NCI-H82 (cell line): ENCODE results near the gene BEST1.
"Not testable (repeated sequence)": the region's sequence is repeated elsewhere in the genome, so short reads cannot be mapped to it uniquely, and the experiment has no call there.

ENCODE experiments used
- DNase-seq: peaks from one replicate; lab custom pipeline; 2025; lab: John Stamatoyannopoulos, UW

BEST1 gene

DNA sequence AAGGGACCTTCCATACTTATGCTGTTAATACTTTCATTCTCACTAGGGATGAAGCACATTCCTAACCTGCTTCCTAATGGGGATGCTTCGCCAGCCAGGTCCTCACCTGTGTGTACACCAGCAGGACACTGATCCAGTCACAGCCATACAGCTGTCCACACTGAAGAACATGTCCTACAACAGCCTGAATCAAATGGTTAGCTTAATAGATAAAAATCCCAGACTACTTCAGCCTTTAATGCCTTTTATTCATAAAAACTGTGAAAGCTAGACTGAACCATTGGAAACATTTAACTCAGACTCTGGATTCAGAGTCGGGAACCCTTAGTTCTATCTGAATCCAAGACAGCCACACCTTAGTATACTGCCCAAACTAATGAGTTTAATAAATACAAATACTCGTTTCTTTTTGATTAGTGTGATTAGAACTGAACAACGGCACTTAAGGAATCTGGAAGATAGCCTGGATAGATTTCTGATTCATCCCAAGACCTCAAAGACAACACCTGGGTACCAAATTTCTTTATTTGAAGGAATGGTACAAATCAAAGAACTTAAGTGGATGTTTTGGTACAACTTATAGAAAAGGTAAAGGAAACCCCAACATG lies 14.0 kb downstream of the BEST1 start:
- DNase-seq: no peak

DNA sequence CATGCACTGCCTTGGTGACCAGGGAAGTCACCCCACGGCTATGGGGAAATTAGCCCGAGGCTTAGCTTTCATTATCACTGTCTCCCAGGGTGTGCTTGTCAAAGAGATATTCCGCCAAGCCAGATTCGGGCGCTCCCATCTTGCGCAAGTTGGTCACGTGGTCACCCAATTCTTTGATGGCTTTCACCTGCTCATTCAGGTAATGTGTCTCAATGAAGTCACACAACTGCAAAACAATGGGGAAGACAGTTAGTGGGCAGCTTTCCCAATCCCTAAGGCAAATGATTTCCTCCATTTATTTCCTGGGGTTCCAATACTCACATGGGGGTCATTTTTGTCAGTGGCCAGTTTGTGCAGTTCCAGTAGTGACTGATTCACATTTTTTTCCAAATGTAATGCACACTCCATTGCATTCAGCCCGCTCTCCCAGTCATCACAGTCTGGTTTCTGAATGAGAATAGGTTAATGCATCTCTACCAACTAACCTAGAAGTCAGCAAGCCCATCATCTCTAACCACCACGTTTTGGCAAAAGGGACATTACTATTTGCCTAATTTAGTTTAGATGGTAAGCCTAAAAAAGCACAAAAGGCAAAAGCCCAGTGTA lies 14.6 kb downstream of the BEST1 start:
- DNase-seq: not testable (repeated sequence)

DNA sequence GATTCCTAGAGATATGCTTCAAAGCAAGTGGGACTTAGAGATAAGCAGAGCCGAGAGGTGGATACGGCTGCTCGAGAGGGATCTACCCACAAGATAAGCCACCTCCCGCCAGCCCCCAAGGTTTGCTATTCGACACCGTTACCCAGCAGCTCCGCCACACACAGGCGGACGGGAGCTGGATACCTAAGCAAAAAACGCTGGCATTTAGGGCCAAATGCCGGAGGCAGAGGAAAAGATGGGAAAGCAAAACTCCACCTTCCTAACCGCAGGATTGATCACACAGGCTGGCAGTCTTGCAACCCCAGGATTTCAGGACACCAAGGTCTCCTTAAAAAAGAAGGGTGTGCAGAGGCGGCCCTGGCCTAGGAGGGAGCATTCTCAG lies 16.6 kb downstream of the BEST1 start:
- DNase-seq: peak; percentile 26

DNA sequence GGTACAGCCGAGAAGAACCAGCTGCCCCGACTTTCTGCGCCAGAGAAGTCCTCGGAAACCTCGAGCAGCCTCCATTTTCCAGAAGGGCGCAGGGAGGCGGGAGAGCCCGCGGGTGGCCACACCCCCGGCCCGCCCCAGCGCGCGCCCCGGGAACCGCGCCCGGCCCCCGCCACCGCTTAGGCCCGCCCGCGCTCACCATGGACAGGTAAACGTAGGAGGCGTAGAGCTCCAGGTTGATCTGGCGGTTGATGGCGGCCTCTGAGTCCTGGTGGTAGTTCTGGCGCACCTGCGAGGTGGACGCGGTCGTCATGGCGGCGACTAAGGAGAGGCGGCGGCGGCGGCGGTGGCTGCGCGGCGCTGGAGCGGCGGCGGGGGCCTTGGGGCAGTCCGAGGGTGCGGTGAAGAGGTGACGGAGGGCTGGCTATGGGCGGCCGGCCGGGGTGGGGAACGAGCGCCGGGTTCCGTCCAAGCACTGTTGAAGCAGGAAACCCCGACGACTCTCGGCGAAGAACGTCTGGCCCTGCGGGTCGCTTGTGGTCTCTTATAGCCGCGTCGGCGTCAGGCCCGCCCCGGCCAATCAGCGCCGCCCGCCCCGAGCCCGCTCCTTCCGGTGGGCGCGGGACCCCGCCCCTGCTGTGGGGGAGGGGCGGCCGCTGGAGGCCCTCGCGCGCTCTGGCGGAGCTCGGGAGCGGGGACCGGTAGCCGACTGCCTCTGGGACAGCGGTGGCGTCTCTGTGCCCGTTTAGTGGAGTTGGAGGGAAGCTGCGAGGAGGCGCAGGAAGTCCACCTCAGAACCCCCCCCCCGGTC lies 17.2 kb downstream of the BEST1 start, which contains the start of gene FTH1:
FTH1 (minus strand) TSS at position 519 of the 808 bp plus-strand sequence; CDS start at position 310, 209 bp downstream.
- peak; percentile 89 for DNase-seq

DNA sequence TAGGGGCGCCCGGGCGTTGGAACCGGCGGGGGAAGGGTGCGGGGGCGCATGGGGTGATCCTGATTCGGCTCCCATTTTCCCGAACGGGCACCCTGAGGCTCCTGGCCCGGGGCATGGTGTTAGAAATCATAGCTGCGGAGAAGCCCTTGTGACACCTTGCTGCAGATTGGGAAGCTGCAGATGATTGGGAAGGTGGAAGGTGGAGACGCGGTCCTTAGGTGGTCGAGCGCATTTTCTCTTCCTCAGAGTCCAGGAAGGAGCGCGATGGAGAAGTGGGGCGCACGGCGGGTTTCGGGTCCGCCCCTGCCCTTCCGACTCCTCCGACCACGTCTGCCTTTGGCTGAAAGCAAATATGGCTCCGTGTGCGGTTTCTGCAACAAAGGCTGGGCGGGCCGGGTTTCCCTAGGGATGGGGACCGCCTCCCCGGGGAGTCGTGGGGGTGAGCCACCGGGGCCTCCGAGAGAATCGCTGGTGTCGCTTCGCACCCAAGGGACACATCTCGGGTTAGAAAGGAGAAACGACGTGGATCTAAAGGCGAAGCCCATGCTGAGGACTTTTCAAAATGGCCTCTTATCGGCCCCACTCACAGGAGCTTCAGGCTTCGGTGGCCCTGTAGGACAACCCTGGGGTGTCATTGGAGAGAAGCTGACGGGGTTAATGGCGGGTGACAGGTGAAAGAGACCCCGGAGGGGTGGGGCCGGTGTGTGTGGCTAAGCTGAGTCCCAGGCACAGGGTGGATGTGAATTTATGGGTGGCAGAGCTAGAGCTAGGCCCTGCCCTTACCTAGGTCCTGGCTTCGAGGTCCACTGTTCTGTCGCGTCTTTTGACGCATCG lies 18.0 kb downstream of the BEST1 start:
- peak; percentile 51 for DNase-seq

DNA sequence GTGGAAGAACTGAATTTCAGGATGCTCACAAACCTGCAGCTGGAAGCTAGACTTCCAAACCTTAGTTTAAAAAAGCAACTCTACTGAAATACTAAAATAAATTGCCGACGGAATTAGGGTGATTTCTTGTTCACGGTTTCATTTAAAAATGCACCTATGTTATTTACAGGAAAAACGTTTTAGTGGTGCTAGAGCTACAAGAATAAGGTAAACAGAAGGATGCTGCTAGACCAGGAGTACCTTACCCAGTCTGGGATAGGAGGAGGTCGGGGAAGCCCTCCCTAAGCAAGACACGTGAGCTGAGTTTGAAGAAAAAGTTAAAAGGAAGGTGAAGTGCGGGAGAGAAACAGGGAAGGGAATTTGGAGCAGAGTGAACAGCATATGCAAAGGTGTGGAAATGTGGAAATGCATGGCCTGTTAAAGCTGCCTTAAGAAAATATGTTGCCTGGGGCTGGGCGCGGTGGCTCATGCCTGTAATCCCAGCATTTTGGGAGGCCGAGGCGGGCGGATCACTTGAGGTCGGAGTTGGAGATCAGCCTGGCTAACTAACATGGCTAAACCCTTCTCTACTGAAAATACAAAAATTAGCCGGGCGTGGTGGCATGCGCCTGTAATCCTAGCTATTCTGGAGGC lies 18.7 kb downstream of the BEST1 start:
- DNase-seq: no peak

DNA sequence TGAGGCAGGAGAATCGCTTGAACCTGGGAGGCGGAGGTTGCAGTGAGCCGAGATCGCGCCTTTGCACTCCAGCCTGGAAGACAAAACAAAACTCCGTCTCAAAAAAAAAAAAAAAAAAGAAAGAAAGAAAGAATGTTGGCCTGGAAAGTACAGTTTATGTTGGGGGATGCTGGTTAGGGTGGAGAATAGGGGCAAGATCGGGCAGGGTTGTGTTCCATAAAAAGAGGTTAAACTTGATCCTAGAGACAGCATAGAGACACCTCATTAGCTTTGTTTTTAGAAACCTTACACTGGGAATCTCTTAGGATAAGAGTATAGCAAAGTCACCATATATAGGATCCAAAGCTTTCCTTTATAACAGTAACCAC lies 19.2 kb downstream of the BEST1 start:
- DNase-seq: no peak

DNA sequence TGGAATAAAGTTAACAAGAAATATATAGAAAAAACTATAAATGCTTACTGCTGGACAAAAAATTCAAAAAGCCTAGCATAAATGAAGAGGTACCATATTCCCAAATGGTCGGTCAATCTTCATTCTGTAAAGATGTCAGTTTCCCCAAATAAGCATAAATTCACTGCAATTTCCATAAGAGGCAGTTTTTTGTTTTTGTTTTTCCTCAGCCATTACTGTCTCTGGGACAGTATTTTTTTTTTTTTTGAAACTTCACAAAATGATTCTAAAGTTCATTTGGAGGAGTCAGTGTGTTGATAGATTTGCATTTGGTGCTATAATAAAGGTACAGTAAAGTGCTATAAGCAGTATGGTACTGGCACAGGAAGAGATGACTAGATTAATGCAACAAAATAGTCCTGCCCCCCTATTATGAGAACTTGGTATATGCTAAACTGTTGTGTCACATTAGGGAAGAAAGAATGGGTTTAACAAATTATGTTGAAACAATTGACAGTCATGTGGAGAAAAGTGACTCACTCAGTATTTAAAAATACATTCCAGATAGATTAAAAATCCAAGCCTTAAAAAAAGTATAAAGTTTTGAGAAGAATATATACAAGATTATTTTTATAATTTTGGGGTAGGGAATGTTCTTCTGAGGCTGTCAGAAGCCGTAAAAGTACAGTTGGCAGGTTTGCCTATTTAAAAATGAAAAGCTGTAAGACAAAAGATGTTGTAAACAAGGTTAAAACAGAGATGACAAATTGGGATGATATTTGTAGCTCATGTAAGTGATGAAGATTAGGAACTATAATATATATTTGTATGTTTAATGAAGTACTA lies 19.9 kb downstream of the BEST1 start:
- DNase-seq: no peak

DNA sequence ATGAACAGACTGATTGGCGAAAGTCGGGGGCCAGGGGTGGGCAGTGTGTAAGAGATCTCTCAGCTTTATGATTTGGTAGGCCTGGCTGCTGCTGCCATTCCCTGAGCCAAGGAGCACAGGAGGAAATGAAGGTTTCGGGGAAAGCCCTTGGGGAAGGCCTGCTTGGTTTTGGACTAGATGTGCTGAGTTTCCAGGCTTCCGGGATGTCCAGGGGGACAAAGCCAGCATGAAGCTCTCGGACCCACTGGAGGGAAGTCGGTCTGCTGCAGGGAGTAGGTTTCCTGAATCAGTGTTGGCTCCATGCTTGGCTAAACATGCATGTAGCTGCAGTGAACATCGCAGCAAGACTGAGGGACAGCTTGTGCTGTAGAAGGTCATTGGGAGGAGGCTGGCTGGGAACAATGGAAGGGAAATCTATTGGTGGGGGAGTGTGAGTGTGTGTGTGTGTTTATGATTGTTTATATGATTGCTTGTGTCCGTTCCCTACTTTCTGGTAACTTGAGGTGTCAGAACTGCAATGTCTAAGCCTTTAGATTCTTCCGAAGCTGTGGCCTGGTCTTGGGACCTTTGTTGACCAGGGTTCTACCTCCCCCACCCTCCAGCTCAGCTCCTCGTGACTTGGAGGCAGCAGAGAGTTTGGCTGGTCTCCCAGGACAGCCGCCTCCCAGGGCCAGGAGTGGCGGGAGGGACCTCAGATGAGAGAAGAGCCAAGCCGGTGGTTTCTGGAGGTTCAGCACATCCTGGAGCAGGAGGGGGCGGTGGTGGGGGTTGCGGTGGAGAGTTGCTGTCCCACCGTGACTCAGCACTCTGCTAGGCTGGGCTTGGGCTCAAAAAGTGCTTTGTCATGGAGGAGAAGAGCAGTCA lies 21.3 kb downstream of the BEST1 start:
- DNase-seq: peak; percentile 27

DNA sequence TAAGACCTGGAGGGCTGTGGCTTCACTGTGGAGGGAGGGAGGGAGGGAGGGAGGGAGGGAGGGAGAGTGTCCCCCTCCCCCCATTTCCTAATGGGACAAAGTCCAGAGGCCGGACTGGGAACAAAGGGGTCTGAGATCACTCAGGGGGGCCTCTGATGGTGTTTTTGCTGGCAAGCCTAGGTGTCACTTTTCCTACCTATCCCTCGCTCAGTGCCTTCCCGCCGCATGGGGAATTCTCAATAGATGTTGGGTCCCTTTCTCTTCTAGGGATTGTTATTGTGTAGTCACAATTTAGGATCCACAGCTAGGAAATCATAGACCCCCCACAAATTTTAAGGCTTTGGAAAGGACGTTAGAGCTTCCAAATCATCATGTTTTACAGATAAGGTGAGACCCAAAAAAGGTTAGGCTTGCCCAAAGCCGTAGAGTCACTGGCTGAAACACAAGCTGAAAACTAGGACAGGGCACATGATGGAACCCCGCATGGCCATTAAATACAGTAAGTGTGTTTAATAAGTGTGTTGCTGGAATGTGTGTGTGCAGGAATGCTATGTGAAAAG lies 22.0 kb downstream of the BEST1 start:
- no peak for DNase-seq

DNA sequence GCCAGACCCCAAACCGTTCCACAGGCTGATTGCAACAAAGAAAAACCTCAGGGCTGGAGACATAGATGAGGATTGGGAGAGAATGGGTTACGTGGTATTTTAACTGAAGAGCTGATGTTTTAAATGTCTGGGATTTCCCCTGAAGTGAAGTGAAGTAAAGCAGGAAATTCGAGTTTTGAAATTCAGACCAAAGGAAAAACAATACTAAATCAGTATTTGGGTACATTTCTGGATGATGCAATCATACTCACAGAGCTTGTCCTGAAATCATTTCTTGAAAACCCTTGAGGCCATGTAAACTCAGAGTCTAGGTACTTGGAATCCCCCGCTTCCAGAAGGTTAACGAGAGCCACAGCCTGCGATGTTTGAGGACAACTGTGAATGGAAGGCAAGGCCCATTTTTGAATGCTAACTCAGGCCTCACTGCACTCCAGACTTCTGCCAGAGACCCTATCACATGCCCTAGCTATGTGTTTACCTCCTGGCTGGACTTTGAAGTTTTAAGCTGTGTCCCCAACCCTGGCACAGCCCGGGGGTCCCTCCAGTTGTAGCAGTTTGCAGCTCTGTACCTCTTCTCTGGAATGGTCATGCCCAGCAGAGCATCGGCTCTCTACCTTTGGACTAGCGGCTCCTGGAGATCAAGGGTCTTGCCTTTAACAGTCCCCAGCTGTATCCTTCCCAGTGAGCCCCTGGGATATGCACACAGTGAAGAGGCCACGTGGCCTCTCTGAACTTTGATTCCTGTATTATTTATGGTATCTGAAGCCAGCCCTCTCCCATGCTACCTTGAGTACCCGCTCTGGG lies 22.7 kb downstream of the BEST1 start:
- no peak for DNase-seq

DNA sequence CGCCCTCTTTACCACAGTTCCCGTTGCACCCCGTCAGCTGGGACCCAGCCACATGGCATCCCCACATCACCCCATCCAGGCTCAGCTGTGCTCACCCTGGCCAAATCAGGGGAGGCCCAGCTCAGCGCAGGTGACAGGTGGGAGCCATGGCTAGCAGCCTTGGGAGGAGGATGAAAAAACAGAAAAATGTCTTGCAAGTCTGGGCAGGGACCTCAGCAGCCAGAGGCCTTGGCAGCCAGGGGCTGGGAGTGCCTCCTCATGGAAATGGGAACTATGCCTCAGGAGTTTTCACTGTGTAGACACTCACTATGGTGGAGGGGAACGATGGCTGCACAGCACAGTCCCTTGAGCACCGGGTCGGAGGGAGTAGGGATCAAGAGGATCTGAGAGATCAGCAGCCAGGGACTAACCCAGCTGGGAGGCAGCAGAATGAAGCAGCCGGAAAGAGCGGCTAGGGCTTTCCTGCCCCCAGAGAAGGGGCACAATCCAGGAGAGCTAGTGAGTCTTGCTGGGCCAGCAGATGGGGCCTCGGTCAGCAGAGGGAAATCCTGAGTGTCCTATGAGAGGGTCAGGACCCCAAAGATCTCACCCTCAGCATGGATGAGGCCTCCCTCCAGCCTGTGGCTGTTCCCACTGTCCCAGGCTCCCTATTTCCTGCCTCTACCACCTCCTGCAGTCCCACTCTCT lies 23.5 kb downstream of the BEST1 start:
- DNase-seq: no peak

DNA sequence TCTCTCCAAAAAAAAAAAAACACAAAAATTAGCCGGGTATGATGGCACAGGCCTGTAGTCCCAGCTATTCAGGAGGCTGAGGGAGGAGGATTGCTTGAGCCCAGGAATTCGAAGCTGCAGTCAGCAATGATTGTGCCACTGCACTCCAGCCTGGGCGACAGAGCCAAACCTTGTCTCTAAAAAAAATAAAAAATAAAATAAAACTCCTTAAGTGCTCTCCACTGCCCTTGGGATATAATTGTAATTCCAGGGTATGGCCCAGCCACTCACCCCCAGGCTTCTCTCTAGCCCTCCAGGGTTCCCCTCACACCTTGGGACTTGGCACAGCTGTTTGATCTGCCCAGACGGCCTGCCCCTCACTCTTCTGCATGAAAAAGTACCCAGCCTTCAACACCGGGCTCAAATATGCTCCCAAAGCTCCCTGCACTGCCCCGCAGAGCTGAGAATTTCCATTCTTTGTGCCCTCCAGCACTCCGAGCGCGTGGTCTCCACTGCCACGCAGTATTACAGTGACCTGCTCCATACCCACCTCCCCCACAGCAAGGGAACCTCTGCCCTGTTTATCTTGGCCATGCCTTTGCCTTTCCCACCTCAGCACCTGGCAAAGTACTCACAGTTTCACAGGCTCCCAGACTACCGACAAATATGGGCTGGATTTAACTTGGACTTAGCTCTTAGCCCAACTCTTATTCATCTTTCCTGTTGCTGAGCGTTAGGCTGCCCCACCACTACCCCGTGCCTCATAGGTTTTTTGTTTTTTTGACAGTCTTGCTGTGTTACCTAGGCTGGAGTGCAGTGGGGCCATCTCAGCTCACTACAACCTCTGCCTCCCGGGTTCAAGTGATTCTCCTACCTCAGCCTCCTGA lies 24.8 kb downstream of the BEST1 start:
- DNase-seq: no peak

DNA sequence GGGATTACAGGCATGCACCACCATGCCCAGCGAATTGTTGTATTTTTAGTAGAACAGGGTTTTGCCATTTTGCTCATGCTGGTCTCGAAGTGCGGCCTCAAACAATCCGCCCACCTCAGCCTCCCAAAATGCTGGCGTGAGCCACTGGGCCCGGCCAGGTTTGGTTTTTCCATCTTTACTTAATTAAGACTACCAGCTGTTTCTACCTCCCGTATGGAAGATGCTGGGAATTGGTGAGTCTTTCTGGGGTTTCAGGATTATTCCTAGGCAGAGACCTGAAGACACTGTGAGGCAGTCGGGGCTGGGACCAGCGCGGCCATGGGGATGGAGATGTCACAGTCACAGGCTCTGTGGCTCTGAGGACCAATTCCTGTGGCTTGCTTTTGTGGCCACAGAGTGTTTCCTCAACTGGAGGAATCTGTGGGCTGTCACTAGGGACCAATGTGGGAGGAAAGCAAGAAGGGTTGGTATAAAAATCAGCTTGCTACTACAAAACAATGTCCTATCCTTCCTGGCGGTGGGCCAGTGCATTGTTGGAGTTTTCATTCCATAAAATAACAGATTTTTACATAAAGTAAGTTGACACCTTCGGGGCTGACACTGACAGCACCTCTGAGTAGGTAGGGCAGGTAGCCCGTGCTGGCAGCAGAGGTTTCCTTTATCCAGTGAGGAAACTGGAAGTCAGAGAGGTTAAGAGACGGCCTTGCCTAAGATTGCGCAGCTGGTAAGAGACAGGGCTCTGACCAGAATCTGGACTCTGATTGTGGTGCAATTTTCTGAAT lies 25.7 kb downstream of the BEST1 start:
- DNase-seq: no peak

DNA sequence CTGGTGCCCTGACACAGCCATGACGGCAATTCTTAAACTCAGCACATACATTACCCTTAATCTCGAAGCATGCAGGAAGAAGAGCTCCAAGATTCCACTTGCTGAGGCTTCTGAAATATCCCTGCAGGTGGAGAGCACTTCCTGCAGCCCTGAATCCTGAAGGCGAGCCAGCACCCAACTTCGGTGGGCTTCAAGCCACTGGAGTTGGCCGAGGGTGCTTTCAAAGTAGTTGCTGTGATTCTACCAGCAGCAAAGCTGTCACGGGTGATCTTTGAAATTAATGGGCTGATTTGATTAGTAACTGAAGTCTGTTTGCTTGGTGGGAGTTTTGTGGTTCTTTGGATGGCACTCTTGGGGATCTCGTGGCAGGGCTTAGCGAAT lies 26.3 kb downstream of the BEST1 start:
- DNase-seq: no peak

DNA sequence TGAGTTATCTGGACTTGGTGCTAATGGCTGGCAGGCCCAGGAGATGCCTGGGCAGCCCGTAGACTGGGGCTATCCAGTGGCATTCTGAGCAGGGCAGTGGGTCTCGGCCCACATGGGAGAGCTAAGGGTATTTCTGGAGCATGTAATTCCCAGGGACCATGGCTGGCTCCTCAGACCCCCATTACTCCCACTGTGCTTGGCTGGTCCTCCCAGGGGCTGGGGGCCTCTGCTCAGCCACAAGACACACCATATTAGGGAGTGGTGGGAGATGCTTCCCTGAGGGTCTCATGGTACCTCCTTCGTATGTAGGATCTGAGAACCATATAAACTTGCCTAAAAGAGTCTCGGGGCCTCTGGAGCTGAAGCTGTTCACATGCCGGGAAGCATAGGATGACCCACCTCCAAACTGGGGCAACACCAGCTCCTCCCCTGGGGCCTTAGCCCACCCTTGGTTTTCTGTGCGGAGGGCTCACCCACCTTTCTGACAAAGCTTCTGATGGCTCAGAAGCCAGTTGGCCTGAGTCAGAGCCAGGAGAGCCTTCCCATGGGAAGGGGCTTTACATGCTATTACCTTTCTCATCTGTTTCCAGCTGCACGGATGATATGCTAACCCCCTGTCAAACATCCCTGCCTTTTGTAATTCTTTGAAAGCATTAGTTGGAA lies 26.8 kb downstream of the BEST1 start:
- no peak for DNase-seq
